SW 1271 (cell line): Measurements from ENCODE around the gene LGALS14.
"Not testable (repeated sequence)": the region's sequence is repeated elsewhere in the genome, so short reads cannot be mapped to it uniquely, and the experiment has no call there.

Experiments
- DNase-seq, 2 experiments: peaks; one replicate each; lab custom pipeline; 2025; lab: John Stamatoyannopoulos, UW

LGALS14 gene

GRCh38 chr19:39695759-39696158 is 8.5 kb upstream of the LGALS14 start:
- DNase-seq, result no peak

GRCh38 chr19:39696387-39696786 is 7.9 kb upstream of the LGALS14 start:
- DNase-seq, result peak in 1 of 2 experiments; percentile 60

GRCh38 chr19:39698535-39698934 is 5.7 kb upstream of the LGALS14 start:
- DNase-seq, result no peak

- no peak for DNase-seq
These were observed 3.0 kb upstream of the LGALS14 start for GRCh38 chr19:39701291-39701690.

GRCh38 chr19:39705578-39706188 is 1.4 kb downstream of the LGALS14 start:
- no peak for DNase-seq

- DNase-seq, result no peak
These were observed 4.3 kb downstream of the LGALS14 start for GRCh38 chr19:39708594-39708993.

- no peak for DNase-seq
These were observed 5.0 kb downstream of the LGALS14 start for GRCh38 chr19:39709026-39709872.

GRCh38 chr19:39710333-39710890 is 6.1 kb downstream of the LGALS14 start:
- DNase-seq, result no peak

- DNase-seq, result not testable (repeated sequence)
These were observed 15.9 kb downstream of the LGALS14 start for GRCh38 chr19:39720144-39720543.

GRCh38 chr19:39725995-39726394 is 21.7 kb downstream of the LGALS14 start:
- DNase-seq, result no peak

GRCh38 chr19:39727070-39727800 is 23.0 kb downstream of the LGALS14 start:
- no peak for DNase-seq

GRCh38 chr19:39728040-39728439 is 23.8 kb downstream of the LGALS14 start:
- no peak for DNase-seq

- no peak for DNase-seq
These were observed 25.3 kb downstream of the LGALS14 start for GRCh38 chr19:39729594-39729993.

- DNase-seq, result no peak
These were observed 27.4 kb downstream of the LGALS14 start for GRCh38 chr19:39731685-39732084.

- DNase-seq, result no peak
These were observed 29.6 kb downstream of the LGALS14 start for GRCh38 chr19:39733841-39734240.

- no peak for DNase-seq
These were observed 31.4 kb downstream of the LGALS14 start for GRCh38 chr19:39735688-39736087.

- DNase-seq, result no peak
These were observed 31.8 kb downstream of the LGALS14 start for GRCh38 chr19:39736088-39736487.

- DNase-seq, result no peak
These were observed 33.1 kb downstream of the LGALS14 start for GRCh38 chr19:39737351-39737750.

GRCh38 chr19:39737891-39738290 is 33.6 kb downstream of the LGALS14 start, which contains the start of gene CLC:
Gene CLC, minus strand, starts transcription at chr19:39738029. Its CDS starts 77 bp downstream, at chr19:39737952.
- no peak for DNase-seq

GRCh38 chr19:39738814-39739213 is 34.5 kb downstream of the LGALS14 start:
- DNase-seq, result no peak

- no peak for DNase-seq
These were observed 36.1 kb downstream of the LGALS14 start for GRCh38 chr19:39740395-39740794.

GRCh38 chr19:39745643-39746042 is 41.4 kb downstream of the LGALS14 start:
- no peak for DNase-seq
